HepG2 (cell line): ENCODE results near the gene MEG3. TPM values are rescaled to one million over a fixed set of nuclear protein-coding genes. Genes with fewer than 3 reads are reported as not detected.

Experiments used
- ATAC-seq: fragments of 200-7000 bp; cut with Tn5 transposase; 3 replicates; pipeline ENCODE4 v1.9.1; 2020; ENCODE audit warnings: mild to moderate bottlenecking, moderate library complexity
- BruUV-seq: library from RNA; stranded (reverse); fragments of 400-500 nt; replicated peaks from 2 replicates; lab custom pipeline; 2021; lab: Mats Ljungman, UMichigan
- CTCF ChIA-PET: fragments of 300-600 bp; formaldehyde crosslinking; extraction: SDS; loops from one replicate; lab custom pipeline; 2021; ENCODE audit warnings: low total read pairs, inconsistent platforms, low intra/inter-chr PET ratio; lab: Yijun Ruan, JAX
- POLR2A ChIA-PET: fragments of 350-600 bp; sonication (Branson Sonifier 250); formaldehyde crosslinking; loops from one replicate; lab custom pipeline; 2020; ENCODE audit warnings: antibody characterized with exemption, inconsistent platforms; lab: Yijun Ruan, JAX
- DNase-seq: peaks from one replicate; pipeline ENCODE4 v3.0.0-alpha.2; 2015; ENCODE audit warnings: low spot score
- FAIRE-seq: peaks from 3 replicates; lab custom pipeline; 2011; peaks lifted over from hg19 to GRCh38; lab: Jason Lieb, UNC
- H2AFZ ChIP-seq: one replicate; pipeline ENCODE4 v1.6.1; 2011; ENCODE audit warnings: low read length, inconsistent platforms
- H3K27ac ChIP-seq: fragments of 300-600 bp; 3 replicates; pipeline ENCODE4 v1.8.0; 2011; ENCODE audit warnings: mixed run types, mild to moderate bottlenecking, mixed read lengths, low read length, inconsistent platforms; ENCODE audit not compliant: insufficient read depth; ENCODE audit errors: extremely low read length
- H3K27me3 ChIP-seq, 2 experiments: fragments of 200-600 bp in 1 of 2; 2 replicates in 1 of 2; 3 replicates in 1 of 2; pipeline versions ENCODE4 v1.6.0 to v1.8.0; 2011; ENCODE audit warnings: low read length in 2 of 2, mild to moderate bottlenecking in 2 of 2, moderate library complexity in 2 of 2, inconsistent platforms in 1 of 2; ENCODE audit not compliant: insufficient read depth in 2 of 2, control insufficient read depth in 1 of 2
- H3K36me3 ChIP-seq, 2 experiments: fragments of 200-600 bp in 1 of 2; replicated peaks in 1 of 2; 2 replicates in 1 of 2; 3 replicates in 1 of 2; pipeline versions ENCODE4 v1.5.1 to v1.8.0; 2011; ENCODE audit warnings: low read length in 2 of 2, inconsistent platforms in 1 of 2; ENCODE audit not compliant: insufficient read depth in 2 of 2, control insufficient read depth in 1 of 2
- H3K4me1 ChIP-seq: 2 replicates; pipeline ENCODE4 v1.5.1; 2012; ENCODE audit warnings: low read length, inconsistent platforms; ENCODE audit not compliant: insufficient read depth
- H3K4me2 ChIP-seq: 2 replicates; pipeline ENCODE4 v1.6.0; 2011; ENCODE audit warnings: low read depth, low read length, inconsistent platforms
- H3K4me3 ChIP-seq, 3 experiments: fragments of 200-600 bp in 1 of 3; sonication (generic), shearing (Covaris generic) in 1 of 3; replicated peaks in 1 of 3; 2 replicates each; pipeline ENCODE4 v1.5.1; 2011 to 2016; ENCODE audit warnings: low read length in 3 of 3, inconsistent platforms in 2 of 3, low read depth in 2 of 3, mild to moderate bottlenecking in 2 of 3, control low read depth in 1 of 3, mixed read lengths in 1 of 3; ENCODE audit not compliant: insufficient read depth in 1 of 3
- H3K79me2 ChIP-seq: one replicate; pipeline ENCODE4 v1.6.1; 2011; ENCODE audit warnings: low read length, inconsistent platforms; ENCODE audit not compliant: insufficient read depth
- H3K9ac ChIP-seq: 2 replicates; pipeline ENCODE4 v1.6.0; 2011; ENCODE audit warnings: mild to moderate bottlenecking, low read depth, low read length, inconsistent platforms; ENCODE audit not compliant: insufficient read depth
- H3K9me3 ChIP-seq: 2 replicates; pipeline ENCODE4 v1.5.1; 2012; ENCODE audit warnings: mild to moderate bottlenecking, low read length
- H4K20me1 ChIP-seq: 2 replicates; pipeline ENCODE4 v1.6.0; 2011; ENCODE audit warnings: inconsistent platforms, mild to moderate bottlenecking, low read length, moderate library complexity; ENCODE audit not compliant: insufficient read depth
- FOXP4 ChIP-seq: sonication (generic); formaldehyde crosslinking; IDR thresholded peaks from 2 replicates; pipeline ENCODE4 v1.4.0; 2020; ENCODE audit warnings: missing genetic modification reagents
- PRDM4 ChIP-seq: sonication (generic); formaldehyde crosslinking; IDR thresholded peaks from 2 replicates; pipeline ENCODE4 v1.9.0; 2021; ENCODE audit warnings: missing genetic modification reagents, borderline replicate concordance
- ZNF652 ChIP-seq: IDR thresholded peaks from 2 replicates; pipeline ENCODE4 v1.6.1; 2016; ENCODE audit warnings: low read depth, borderline replicate concordance
- WGBS: methylation state at CpG from one replicate; pipeline ENCODE4 v1.1.6; 2017; ENCODE audit warnings: low lambda C conversion rate; 5-methylcytosine and 5-hydroxymethylcytosine counted together
- in situ Hi-C: cut with HindIII; loops from 2 replicates; pipeline ENCODE4 v1.10.0; 2017; ENCODE audit warnings: low pct_unique_long_range_greater_than_20kb; ENCODE audit not compliant: extremely low pct_ligation_motif_present
- intact Hi-C: fragments of 100-400 bp; cut with micrococcal nuclease; formaldehyde crosslinking; loops from one replicate; pipeline ENCODE4 v1.10.0; 2022; ENCODE audit not compliant: unreplicated experiment
- polyA plus RNA-seq, 8 experiments: library from polyadenylated mRNA; depleted of rRNA in 3 of 8; stranded (reverse) in 7 of 8; unstranded in 1 of 8; fragments of >200 nt; fragmentation: Illumina TruSeq in 4 of 8; extraction: Trizol in 4 of 8; gene quantifications; 2 replicates each; pipeline versions ENCODE4 v1.2.1 to v1.2.3, GENCODE V29; 2011 to 2016; ENCODE audit warnings: low read depth in 4 of 8, missing spikeins in 1 of 8, mixed read lengths in 1 of 8; ENCODE audit not compliant: insufficient read depth in 1 of 8
- total RNA-seq, 5 experiments: library from RNA; depleted of rRNA; stranded (reverse); fragments of >200 nt; fragmentation: Illumina TruSeq; extraction: Trizol; gene quantifications; 2 replicates each; pipeline ENCODE4 v1.2.3, GENCODE V29; 2016; ENCODE audit warnings: low read depth in 1 of 5

Gene MEG3
- total and polyA plus RNA-seq, 2 of the 13 experiments (the other 11 are each of a cell fraction or from before 2014, with no cell fraction given) = 0.17 TPM; not detected in 1

- peaks cover 67% of the 10 kb centered on the region for H3K4me1 ChIP-seq
- no peak overlapping the region for H2AFZ ChIP-seq
- 96% methylated on average over 14 of the region's 14 CpGs for WGBS
- H3K9me3 ChIP-seq = no peaks in the 10 kb centered on the region
- H3K36me3 ChIP-seq = no peaks in the 10 kb centered on the region
- H3K4me3 ChIP-seq = no peak overlapping the region
- DNase-seq (no peak), ATAC-seq (no peak), FAIRE-seq (no peak)
- H3K79me2 ChIP-seq = no peaks in the 10 kb centered on the region
- in situ Hi-C loops = no loop called here
- H3K4me2 ChIP-seq = no peak overlapping the region
- no peak overlapping the region for H3K27ac ChIP-seq
- intact Hi-C loops = no loop called here
- H3K27me3 ChIP-seq = no peaks in the 10 kb centered on the region
- ChIA-PET POLR2A (interaction anchor here (2.6 kb wide), 1 partner anchor 22 kb away, joined by 12 read pairs; no protein-coding TSS in a partner anchor), CTCF (no interaction called here)
- TF ChIP-seq PRDM4 (CRISPR knock-in tag) (no peak), ZNF652 (peak; percentile 92), FOXP4 (CRISPR knock-in tag) (no peak)
- H4K20me1 ChIP-seq = no peaks in the 10 kb centered on the region
- no TSS peak for BruUV-seq
- H3K9ac ChIP-seq = no peak overlapping the region
Measured at GRCh38 chr14:100838493-100839314, 12.8 kb downstream of the MEG3 start.
